Neuronal stem cell (in vitro differentiated cells): Measurements from ENCODE around the gene RUFY4.

Source experiments
- DNase-seq: peaks from one replicate; pipeline ENCODE4 v3.0.0-alpha.2; 2013; ENCODE audit warnings: low spot score
- H2AFZ ChIP-seq: one replicate; pipeline ENCODE4 v1.6.1; 2013; ENCODE audit warnings: mild to moderate bottlenecking, low read length, inconsistent platforms
- H2AK5ac ChIP-seq: 2 replicates; pipeline ENCODE4 v1.6.1; 2013; ENCODE audit warnings: low read depth, mild to moderate bottlenecking, inconsistent platforms, low read length, moderate library complexity, mixed read lengths
- H2BK120ac ChIP-seq: 2 replicates; pipeline ENCODE4 v1.6.1; 2013; ENCODE audit warnings: low read depth, mild to moderate bottlenecking, inconsistent platforms, low read length, moderate library complexity, mixed read lengths
- H2BK12ac ChIP-seq: one replicate; pipeline ENCODE4 v1.6.1; 2013; ENCODE audit warnings: low read length, inconsistent platforms
- H2BK15ac ChIP-seq: 2 replicates; pipeline ENCODE4 v1.6.1; 2013; ENCODE audit warnings: mild to moderate bottlenecking, low read length, inconsistent platforms, mixed read lengths
- H2BK5ac ChIP-seq: one replicate; pipeline ENCODE4 v1.6.1; 2013; ENCODE audit warnings: inconsistent platforms, mild to moderate bottlenecking, low read length, moderate library complexity
- H3K14ac ChIP-seq: one replicate; pipeline ENCODE4 v1.6.1; 2013; ENCODE audit warnings: low read length, inconsistent platforms
- H3K18ac ChIP-seq: 2 replicates; pipeline ENCODE4 v1.6.1; 2013; ENCODE audit warnings: low read length, inconsistent platforms
- H3K23ac ChIP-seq: 2 replicates; pipeline ENCODE4 v1.6.1; 2013; ENCODE audit warnings: low read depth, mild to moderate bottlenecking, mixed read lengths, low read length, inconsistent platforms; ENCODE audit not compliant: poor library complexity
- H3K27ac ChIP-seq: replicated peaks from 3 replicates; pipeline ENCODE4 v1.5.1; 2013; ENCODE audit warnings: low read length, inconsistent platforms
- H3K27me3 ChIP-seq, 3 experiments: 2 replicates each; pipeline ENCODE4 v1.6.1; 2013; ENCODE audit warnings: low read length in 3 of 3, mild to moderate bottlenecking in 2 of 3, inconsistent platforms in 1 of 3, low read depth in 1 of 3, mixed read lengths in 1 of 3, moderate library complexity in 1 of 3; ENCODE audit not compliant: control insufficient read depth in 3 of 3, insufficient read depth in 3 of 3
- H3K36me3 ChIP-seq, 2 donors: replicated peaks in 1 of 2; 2 replicates each; pipeline ENCODE4 v1.6.1; 2013; ENCODE audit warnings: low read length in 2 of 2; ENCODE audit not compliant: control insufficient read depth in 2 of 2, insufficient read depth in 2 of 2
- H3K4ac ChIP-seq: 2 replicates; pipeline ENCODE4 v1.6.1; 2013; ENCODE audit warnings: inconsistent platforms, mild to moderate bottlenecking, low read length, moderate library complexity
- H3K4me1 ChIP-seq, 2 donors: 1 replicate in 1 of 2; 2 replicates in 1 of 2; pipeline ENCODE4 v1.6.1; 2013; ENCODE audit warnings: low read length in 2 of 2, low read depth in 1 of 2; ENCODE audit not compliant: control insufficient read depth in 2 of 2, insufficient read depth in 1 of 2
- H3K4me2 ChIP-seq: one replicate; pipeline ENCODE4 v1.6.1; 2013; ENCODE audit warnings: mild to moderate bottlenecking, low read length, inconsistent platforms; ENCODE audit not compliant: insufficient read depth, poor library complexity, severe bottlenecking
- H3K4me3 ChIP-seq, 2 donors: 2 replicates each; pipeline ENCODE4 v1.5.1; 2013; ENCODE audit warnings: low read length in 2 of 2, mild to moderate bottlenecking in 2 of 2, inconsistent platforms in 1 of 2, moderate library complexity in 1 of 2
- H3K79me1 ChIP-seq: one replicate; pipeline ENCODE4 v1.6.1; 2013; ENCODE audit warnings: low read depth, mild to moderate bottlenecking, inconsistent platforms, low read length, moderate library complexity
- H3K9ac ChIP-seq: one replicate; pipeline ENCODE4 v1.6.1; 2013; ENCODE audit warnings: mild to moderate bottlenecking, low read depth, low read length, inconsistent platforms; ENCODE audit not compliant: poor library complexity
- H3K9me3 ChIP-seq, 2 donors: replicated peaks in 1 of 2; 2 replicates each; pipeline versions ENCODE3 to v1.6.1; 2013; ENCODE audit warnings: low read length in 2 of 2, mild to moderate bottlenecking in 2 of 2, inconsistent platforms in 1 of 2, low read depth in 1 of 2, mixed read lengths in 1 of 2, moderate library complexity in 1 of 2; ENCODE audit not compliant: control insufficient read depth in 2 of 2, insufficient read depth in 1 of 2
- H4K8ac ChIP-seq: one replicate; pipeline ENCODE4 v1.6.1; 2013; ENCODE audit warnings: low read depth, mild to moderate bottlenecking, inconsistent platforms, low read length, moderate library complexity
- H4K91ac ChIP-seq: one replicate; pipeline ENCODE4 v1.6.1; 2013; ENCODE audit warnings: low read length, low read depth, mild to moderate bottlenecking, inconsistent platforms; ENCODE audit not compliant: poor library complexity
- WGBS, 2 donors: extraction: QIAGEN DNeasy Blood & Tissue Kit; methylation state at CpG; one replicate each; pipeline ENCODE4 v1.1.7; 2013; ENCODE audit warnings: missing lambda C conversion rate in 2 of 2, mixed read lengths in 1 of 2; ENCODE audit not compliant: insufficient read length in 2 of 2, insufficient replicate concordance in 1 of 2; ENCODE audit errors: extremely low coverage in 2 of 2; 5-methylcytosine and 5-hydroxymethylcytosine counted together

Gene RUFY4

DNA sequence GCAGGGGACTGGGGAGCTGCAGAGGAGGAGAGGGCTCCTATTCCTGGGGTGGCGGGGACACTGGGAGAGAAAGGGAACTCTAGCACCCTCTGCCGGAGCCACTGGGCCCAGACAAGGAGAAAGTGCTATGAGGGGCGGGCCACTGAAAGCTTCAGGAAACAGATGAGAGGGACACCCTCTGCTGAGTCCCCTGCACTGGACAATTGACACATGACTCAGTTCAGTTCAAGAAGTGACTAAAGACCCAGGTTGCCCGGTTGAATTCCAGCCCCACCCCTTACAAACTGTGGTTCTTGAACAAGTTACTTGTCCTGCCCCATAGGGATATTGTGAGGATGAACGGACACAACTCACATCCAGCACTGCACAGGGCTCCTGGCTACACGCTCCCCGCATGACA, 5.0 kb downstream of the RUFY4 start:
- peak; percentile 43 for DNase-seq
- Histone ChIP-seq H3K18ac (no peak overlapping the region), H4K91ac (no peak overlapping the region), H2BK120ac (no peak overlapping the region), H2BK5ac (no peak overlapping the region), H3K23ac (no peak overlapping the region), H4K8ac (no peak overlapping the region), H3K14ac (no peak overlapping the region), H3K4ac (no peak overlapping the region), H2AK5ac (no peak overlapping the region), H2BK15ac (no peak overlapping the region), H2BK12ac (no peak overlapping the region), H3K9ac (no peak overlapping the region), H2AFZ (no peak overlapping the region), H3K9me3 (no peaks in the 10 kb centered on the region), H3K4me3 (no peak overlapping the region), H3K27ac (no peak overlapping the region), H3K4me1 (peaks cover 0 to 5% of the 10 kb centered on the region in 2 donors), H3K36me3 (no peaks in the 10 kb centered on the region), H3K27me3 (peaks cover 0 to 12% (median 3%) of the 10 kb centered on the region in 3 experiments), H3K4me2 (no peak overlapping the region), H3K79me1 (no peaks in the 10 kb centered on the region)
- WGBS, 2 donors: no CpG with 5 or more reads among the region's 7 CpGs

DNA sequence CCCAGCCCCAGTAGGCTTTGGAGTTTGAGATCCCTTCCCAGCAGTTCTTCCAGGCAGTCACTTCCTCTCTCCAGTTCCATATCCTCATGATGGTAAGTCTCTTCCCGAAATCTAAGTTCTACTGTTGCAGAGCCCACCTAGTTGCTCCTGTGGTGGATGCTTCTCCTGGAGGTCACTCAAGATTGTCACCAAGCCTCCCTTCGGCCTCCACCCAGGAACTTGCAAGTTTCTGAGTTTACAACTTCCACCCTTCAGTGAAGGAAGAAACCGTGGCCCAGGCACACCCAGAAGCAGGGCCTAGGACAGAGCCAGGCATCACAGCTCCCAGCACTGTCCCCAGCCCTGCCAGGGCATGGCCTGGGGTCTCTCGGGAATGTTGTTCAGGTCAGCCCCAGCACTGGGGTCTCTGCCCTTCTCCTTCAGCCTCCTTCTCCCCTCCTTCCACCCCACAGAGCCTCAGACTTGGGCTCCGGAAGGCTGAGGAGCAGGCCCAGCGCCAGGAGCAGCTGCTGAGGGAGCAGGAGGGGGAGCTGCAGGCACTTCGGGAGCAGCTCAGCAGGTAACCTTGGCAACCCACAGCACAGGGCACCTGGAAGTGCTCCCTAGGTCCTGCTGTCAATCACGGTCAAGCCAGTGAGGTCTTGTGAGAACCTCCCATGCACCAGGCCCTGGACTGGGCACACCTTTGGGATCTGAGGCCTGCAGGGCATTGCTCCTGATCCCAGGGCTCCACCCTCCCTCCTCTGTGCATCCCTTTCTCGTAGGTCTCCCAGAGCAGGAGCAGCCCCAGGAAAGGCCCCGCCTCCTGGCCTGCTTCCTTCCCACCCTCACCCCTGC, 7.1 kb downstream of the RUFY4 start:
- H3K27me3 ChIP-seq: peaks cover 0 to under 1% (median 0%) of the 10 kb centered on the region in 3 experiments
- H3K36me3 ChIP-seq: no peaks in the 10 kb centered on the region
- no peak overlapping the region for H2BK5ac ChIP-seq
- H2BK120ac ChIP-seq: peak overlapping the region; percentile 20
- H3K4me2 ChIP-seq: no peak overlapping the region
- H3K4me1 ChIP-seq: peaks cover 0 to 5% of the 10 kb centered on the region in 2 donors
- no peak overlapping the region for H3K4me3 ChIP-seq
- no peaks in the 10 kb centered on the region for H3K79me1 ChIP-seq
- no peak overlapping the region for H4K91ac ChIP-seq
- H2AK5ac ChIP-seq: no peak overlapping the region
- no peak overlapping the region for H3K4ac ChIP-seq
- no peak for DNase-seq
- H4K8ac ChIP-seq: no peak overlapping the region
- no peaks in the 10 kb centered on the region for H3K9me3 ChIP-seq
- peak overlapping the region; percentile 77 for H3K18ac ChIP-seq
- no CpG with 5 or more reads among the region's 10 CpGs for WGBS, 2 donors
- peak overlapping the region; percentile 50 for H2BK15ac ChIP-seq
- H2AFZ ChIP-seq: no peak overlapping the region
- H3K14ac ChIP-seq: peak overlapping the region; percentile 65
- peak overlapping the region; percentile 9 for H3K9ac ChIP-seq
- H2BK12ac ChIP-seq: peak overlapping the region; percentile 52
- no peak overlapping the region for H3K27ac ChIP-seq
- peak overlapping the region; percentile 12 for H3K23ac ChIP-seq

DNA sequence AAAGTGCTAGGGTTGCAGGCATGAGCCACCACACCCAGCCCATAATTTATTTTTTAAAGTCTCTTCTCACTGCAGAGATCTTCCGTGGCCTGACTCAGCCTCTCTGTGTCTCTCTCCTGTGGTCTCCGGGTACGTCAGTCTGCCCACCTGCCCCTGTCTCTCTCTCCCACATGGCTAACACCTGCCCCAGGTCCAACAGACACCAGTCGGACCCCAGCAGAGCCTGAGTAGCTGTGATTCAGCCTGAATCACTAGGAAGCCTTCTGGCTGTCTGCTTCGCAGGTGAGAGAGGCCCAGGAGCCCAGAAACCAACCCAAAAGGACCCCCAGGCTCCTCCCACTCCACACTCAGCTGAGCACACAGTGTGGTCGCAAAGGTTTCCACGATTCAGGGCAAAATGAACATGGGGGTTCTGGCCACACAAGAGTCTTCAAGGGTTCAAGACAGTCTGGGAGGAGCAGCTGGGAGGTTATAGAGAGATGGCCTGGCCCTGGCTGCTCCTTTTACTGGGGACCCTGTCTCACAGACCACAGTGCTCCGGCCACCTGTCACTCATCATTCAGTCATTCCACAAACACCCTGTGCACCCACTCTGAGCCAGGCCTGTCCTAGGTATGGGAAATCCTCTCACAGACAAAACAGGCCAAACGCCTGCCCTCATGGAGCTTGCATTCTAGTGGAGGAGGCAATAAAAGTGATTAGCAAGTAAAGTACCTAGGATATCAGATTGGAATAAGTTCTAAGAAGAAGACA, 8.6 kb downstream of the RUFY4 start:
- H3K27me3 ChIP-seq: no peaks in the 10 kb centered on the region
- H2AK5ac ChIP-seq: no peak overlapping the region
- no peak overlapping the region for H3K4me2 ChIP-seq
- H2BK15ac ChIP-seq: no peak overlapping the region
- H3K4ac ChIP-seq: no peak overlapping the region
- H2BK5ac ChIP-seq: no peak overlapping the region
- no peak overlapping the region for H2BK120ac ChIP-seq
- H3K27ac ChIP-seq: no peak overlapping the region
- no peaks in the 10 kb centered on the region for H3K36me3 ChIP-seq
- H3K14ac ChIP-seq: no peak overlapping the region
- no peak overlapping the region for H3K23ac ChIP-seq
- H3K4me3 ChIP-seq: no peak overlapping the region
- no peaks in the 10 kb centered on the region for H3K9me3 ChIP-seq
- H3K9ac ChIP-seq: no peak overlapping the region
- H3K4me1 ChIP-seq: peaks cover 0 to 7% of the 10 kb centered on the region in 2 donors
- no peak overlapping the region for H2AFZ ChIP-seq
- no peak for DNase-seq
- H2BK12ac ChIP-seq: no peak overlapping the region
- H3K18ac ChIP-seq: peak overlapping the region; percentile 20
- H3K79me1 ChIP-seq: no peaks in the 10 kb centered on the region
- no peak overlapping the region for H4K91ac ChIP-seq
- no peak overlapping the region for H4K8ac ChIP-seq
- WGBS, 2 donors: no CpG with 5 or more reads among the region's 9 CpGs
